A549 (cell line): Measurements from ENCODE around the gene TUBB6. TPM values are rescaled to one million over a fixed set of nuclear protein-coding genes. Genes with fewer than 3 reads are reported as not detected.

Source experiments
- ATAC-seq, 2 experiments: fragments of 200-7000 bp in 1 of 2; fragments of >200 bp in 1 of 2; cut with Nextera tagmentation in 1 of 2; cut with Tn5 transposase in 1 of 2; 3 replicates each; pipeline versions ENCODE4 v1.8.0 to v1.9.1; 2018 to 2020; ENCODE audit warnings: mild to moderate bottlenecking in 1 of 2, moderate library complexity in 1 of 2
- CTCF ChIA-PET: fragments of 300-600 bp; sonication (Branson Sonifier 250); formaldehyde crosslinking; extraction: SDS; loops from one replicate; lab custom pipeline; 2021; ENCODE audit warnings: antibody characterized with exemption, inconsistent platforms; lab: Yijun Ruan, JAX
- POLR2A ChIA-PET: fragments of 350-600 bp; formaldehyde crosslinking; extraction: SDS; loops from one replicate; lab custom pipeline; 2021; ENCODE audit warnings: antibody characterized with exemption, inconsistent platforms; lab: Yijun Ruan, JAX
- DNase-seq, 2 experiments: peaks; one replicate each; pipeline versions ENCODE4 v3.0.0 to v3.0.0-alpha.2; 2011 to 2016; ENCODE audit warnings: low read depth in 1 of 2, low spot score in 1 of 2
- FAIRE-seq: peaks from 2 replicates; lab custom pipeline; 2011; peaks lifted over from hg19 to GRCh38; lab: Jason Lieb, UNC
- H3K27ac ChIP-seq, 2 experiments: fragments of >200 bp; sonication (Bioruptor Twin); formaldehyde crosslinking; 3 replicates each; pipeline ENCODE4 v1.5.1; 2016 to 2017
- H3K4me1 ChIP-seq: fragments of >200 bp; sonication (Bioruptor Twin); formaldehyde crosslinking; 3 replicates; pipeline ENCODE4 v1.6.1; 2016
- H3K4me2 ChIP-seq: fragments of >200 bp; sonication (Bioruptor Twin); formaldehyde crosslinking; 3 replicates; pipeline ENCODE4 v1.6.1; 2016
- H3K4me3 ChIP-seq: fragments of >200 bp; sonication (Bioruptor Twin); formaldehyde crosslinking; 3 replicates; pipeline ENCODE4 v1.5.1; 2016
- H3K9me3 ChIP-seq: fragments of >200 bp; sonication (Bioruptor Twin); formaldehyde crosslinking; 3 replicates; pipeline ENCODE4 v1.6.1; 2016
- CBX2 ChIP-seq: fragments of 200-600 bp; sonication (generic); IDR thresholded peaks from 2 replicates; pipeline ENCODE4 v1.6.1; 2016; ENCODE audit warnings: low read depth, mild to moderate bottlenecking, borderline replicate concordance
- CBX8 ChIP-seq: fragments of 200-600 bp; sonication (generic); IDR thresholded peaks from 2 replicates; pipeline ENCODE4 v1.6.1; 2016
- EP300 ChIP-seq, 2 experiments: fragments of >200 bp; sonication (Bioruptor Twin); formaldehyde crosslinking; IDR thresholded peaks; 2 replicates in 1 of 2; 3 replicates in 1 of 2; pipeline ENCODE4 v1.6.1; 2016 to 2017
- HOXB13 ChIP-seq: fragments of 250-450 bp; sonication (Bioruptor Pico); IDR thresholded peaks from 2 replicates; pipeline ENCODE4 v1.5.0; 2020; ENCODE audit warnings: low read depth, mild to moderate bottlenecking, moderate library complexity
- JUN ChIP-seq, 2 experiments: fragments of >200 bp; sonication (Bioruptor Twin); formaldehyde crosslinking; IDR thresholded peaks; 2 replicates in 1 of 2; 3 replicates in 1 of 2; pipeline ENCODE4 v1.6.1; 2016 to 2017
- JUNB ChIP-seq: fragments of >200 bp; sonication (Bioruptor Twin); formaldehyde crosslinking; IDR thresholded peaks from 2 replicates; pipeline ENCODE4 v1.6.1; 2016
- KDM1A ChIP-seq: fragments of 200-600 bp; sonication (generic); IDR thresholded peaks from 2 replicates; pipeline ENCODE4 v1.6.1; 2016; ENCODE audit warnings: low read depth, mild to moderate bottlenecking
- MAFK ChIP-seq: fragments of 450-650 bp; IDR thresholded peaks from 2 replicates; pipeline ENCODE4 v1.6.1; 2014; ENCODE audit not compliant: partially characterized antibody
- MAZ ChIP-seq: fragments of 150-350 bp; IDR thresholded peaks from 2 replicates; pipeline ENCODE4 v1.6.1; 2014; ENCODE audit warnings: antibody characterized with exemption, low read depth, low read length, borderline replicate concordance
- MYC ChIP-seq: IDR thresholded peaks from 2 replicates; pipeline ENCODE4 v1.6.1; 2012; ENCODE audit warnings: mild to moderate bottlenecking, inconsistent platforms, low read length, improper control_type of control experiment, borderline replicate concordance
- NFE2L2 ChIP-seq: fragments of 150-350 bp; conservative IDR thresholded peaks from 2 replicates; pipeline ENCODE4 v1.6.1; 2014; ENCODE audit warnings: low read length
- NPAS2 ChIP-seq: fragments of 250-450 bp; sonication (Bioruptor Pico); IDR thresholded peaks from 2 replicates; pipeline ENCODE4 v1.8.0; 2022; ENCODE audit warnings: mild to moderate bottlenecking, moderate library complexity, borderline replicate concordance
- POLR2AphosphoS2 ChIP-seq: conservative IDR thresholded peaks from 2 replicates; pipeline ENCODE4 v1.6.1; 2012; ENCODE audit warnings: low read length, improper control_type of control experiment, inconsistent platforms
- RAD21 ChIP-seq, 2 experiments: fragments of >200 bp in 1 of 2; sonication (Bioruptor Twin) in 1 of 2; formaldehyde crosslinking in 1 of 2; IDR thresholded peaks in 1 of 2; conservative IDR thresholded peaks in 1 of 2; 2 replicates in 1 of 2; 3 replicates in 1 of 2; pipeline ENCODE4 v1.6.1; 2012 to 2018; ENCODE audit warnings: inconsistent platforms in 1 of 2
- RCOR1 ChIP-seq: fragments of 150-350 bp; IDR thresholded peaks from 2 replicates; pipeline ENCODE4 v1.6.1; 2014; ENCODE audit warnings: antibody characterized with exemption, low read length, low read depth
- RNF2 ChIP-seq: fragments of 200-600 bp; sonication (generic); IDR thresholded peaks from 2 replicates; pipeline ENCODE4 v1.6.1; 2016; ENCODE audit warnings: low read depth, mild to moderate bottlenecking, antibody characterized with exemption, moderate library complexity, borderline replicate concordance
- SMC3 ChIP-seq: fragments of >200 bp; sonication (Bioruptor Twin); formaldehyde crosslinking; IDR thresholded peaks from 3 replicates; pipeline ENCODE4 v1.6.1; 2018; ENCODE audit warnings: inconsistent platforms
- SREBF2 ChIP-seq: fragments of 450-650 bp; IDR thresholded peaks from 2 replicates; pipeline ENCODE4 v1.6.1; 2014; ENCODE audit warnings: mild to moderate bottlenecking, moderate library complexity
- ZC3H11A ChIP-seq: fragments of 450-650 bp; IDR thresholded peaks from 2 replicates; pipeline ENCODE4 v1.6.1; 2014; ENCODE audit warnings: antibody characterized with exemption, mild to moderate bottlenecking
- ZFP36 ChIP-seq: fragments of 450-650 bp; IDR thresholded peaks from 2 replicates; pipeline ENCODE4 v1.6.1; 2014; ENCODE audit warnings: borderline replicate concordance; ENCODE audit not compliant: partially characterized antibody
- ZSCAN20 ChIP-seq: fragments of 250-450 bp; sonication (Bioruptor Pico); IDR thresholded peaks from 2 replicates; pipeline ENCODE4 v1.8.0; 2022; ENCODE audit warnings: mild to moderate bottlenecking, moderate library complexity
- WGBS: methylation state at CpG from one replicate; pipeline ENCODE4 v1.1.6; 2017; ENCODE audit errors: missing lambda C conversion rate; 5-methylcytosine and 5-hydroxymethylcytosine counted together
- polyA plus RNA-seq, 4 experiments: library from polyadenylated mRNA; depleted of rRNA in 3 of 4; stranded (reverse); fragments of >200 nt; fragmentation: RNase III in 1 of 4; extraction: RNeasy Plus Mini Kit Qiagen cat#74134 plus additional on column Dnase treatment in 1 of 4; gene quantifications; 2 replicates in 3 of 4; 3 replicates in 1 of 4; pipeline ENCODE4 v1.2.3, GENCODE V29; 2011 to 2017
- TF ChIP-seq, protein P1 (sequence below): IDR thresholded peaks from 2 replicates; pipeline ENCODE4 v1.6.1; 2012
- TF ChIP-seq, protein P2 (sequence below): fragments of 250-450 bp; sonication (Bioruptor Pico); IDR thresholded peaks from 2 replicates; pipeline ENCODE4 v1.5.0; 2021; ENCODE audit warnings: mild to moderate bottlenecking, moderate library complexity, borderline replicate concordance
- TF ChIP-seq, protein P3 (sequence below): fragments of >200 bp; sonication (Bioruptor Twin); formaldehyde crosslinking; IDR thresholded peaks from 3 replicates; pipeline ENCODE4 v1.6.1; 2016
- TF ChIP-seq, protein P4 (sequence below): fragments of >200 bp; sonication (Bioruptor Twin); formaldehyde crosslinking; IDR thresholded peaks from 2 replicates; pipeline ENCODE4 v1.6.1; 2016

The TUBB6 gene
- polyA plus RNA-seq, 2 of the 4 experiments (the other 2 are of a cell fraction): 88.5 to 235 TPM

DNA sequence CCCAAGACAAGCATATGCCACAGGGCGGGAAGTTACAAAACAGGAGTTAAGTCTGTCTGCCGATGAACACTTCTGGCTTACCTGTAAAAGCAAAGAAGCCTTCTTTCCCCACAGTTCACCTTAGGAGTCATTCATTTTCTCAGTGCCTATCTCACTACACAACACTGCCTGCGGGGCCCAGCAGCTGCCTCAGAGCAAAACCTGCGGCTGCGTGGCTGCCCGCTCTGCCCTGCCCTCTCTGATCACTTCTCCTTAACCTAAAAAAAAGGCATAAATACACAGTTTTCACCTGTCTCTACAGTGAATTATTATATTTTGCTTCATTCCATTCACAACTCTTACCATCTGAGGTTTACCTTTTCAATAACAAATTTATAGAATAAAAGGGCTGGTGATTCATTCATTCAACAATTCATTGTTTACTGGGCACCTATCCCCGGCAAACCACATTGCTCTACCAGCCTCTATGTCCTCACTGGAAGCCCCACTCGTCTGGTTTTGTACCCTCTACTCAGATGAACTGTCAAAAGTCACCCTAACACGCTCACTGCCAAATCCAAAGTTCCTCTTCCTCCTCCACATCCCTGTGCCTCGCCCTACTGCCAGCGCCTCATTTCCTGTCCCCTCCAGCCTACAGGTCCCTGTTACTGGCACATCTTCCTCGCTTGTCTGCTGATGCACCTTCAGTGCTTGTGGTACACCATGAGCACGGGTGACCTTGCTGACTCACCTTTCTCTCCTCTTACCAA is 37.6 kb downstream of the TUBB6 start (continued):
- TF ChIP-seq EP300 (IDR thresholded peaks at IDR 0.05): no peak
- TF ChIP-seq SREBF2: no peak

DNA sequence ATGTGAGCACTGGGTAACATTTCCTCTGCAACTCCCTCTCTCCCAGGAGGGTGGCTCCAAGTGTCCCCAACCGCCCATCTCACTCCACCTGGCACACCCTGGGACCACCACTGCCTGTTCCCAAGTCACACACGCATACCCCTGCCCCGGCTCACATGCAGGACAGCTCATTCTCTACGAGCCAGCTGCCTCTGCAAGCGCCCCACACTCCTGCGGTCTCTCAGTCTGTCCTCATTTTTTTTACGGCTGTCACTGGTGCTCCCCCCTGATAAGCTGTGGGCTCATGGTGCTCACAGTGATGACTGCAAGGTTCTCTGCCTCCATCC is 38.2 kb downstream of the TUBB6 start:
- no peak overlapping the region for H3K4me2 ChIP-seq
- FAIRE-seq (no peak), ATAC-seq (0 out of 6 replicates have a peak, but pooled peaks of 1 of the 2 experiments have one; percentile 30), DNase-seq (no peak)
- no peak overlapping the region for H3K27ac ChIP-seq
- TF ChIP-seq JUN (IDR thresholded peaks at IDR 0.05) (no peak), POLR2AphosphoS2 (no peak), MAZ (no peak)
- H3K4me1 ChIP-seq: no peaks in the 10 kb centered on the region
- WGBS: 96% methylated on average over 7 of the region's 7 CpGs
- ChIA-PET CTCF (no interaction called here), POLR2A (no interaction called here)
- no peaks in the 10 kb centered on the region for H3K9me3 ChIP-seq
- H3K4me3 ChIP-seq: no peak overlapping the region

DNA sequence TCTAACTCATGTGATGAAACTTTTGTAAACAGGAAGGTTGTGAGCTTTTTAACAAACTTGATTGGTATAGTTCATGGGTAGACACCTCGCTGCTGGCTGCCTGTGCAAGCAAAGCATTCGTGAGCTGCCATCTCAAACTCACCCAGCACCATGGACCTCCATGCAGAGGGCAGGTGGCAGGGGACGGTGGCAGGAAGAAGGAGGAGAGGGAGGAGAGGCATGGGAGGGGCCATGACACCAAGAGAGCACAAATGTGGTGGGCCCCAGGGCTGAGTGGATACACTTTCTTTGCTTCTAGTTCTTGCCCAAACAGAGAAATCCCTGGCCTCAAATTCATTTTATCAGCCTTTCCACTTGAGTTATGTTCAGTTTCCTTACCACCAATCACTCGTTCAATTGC is 39.9 kb downstream of the TUBB6 start:
- CTCF ChIA-PET: no interaction called here

DNA sequence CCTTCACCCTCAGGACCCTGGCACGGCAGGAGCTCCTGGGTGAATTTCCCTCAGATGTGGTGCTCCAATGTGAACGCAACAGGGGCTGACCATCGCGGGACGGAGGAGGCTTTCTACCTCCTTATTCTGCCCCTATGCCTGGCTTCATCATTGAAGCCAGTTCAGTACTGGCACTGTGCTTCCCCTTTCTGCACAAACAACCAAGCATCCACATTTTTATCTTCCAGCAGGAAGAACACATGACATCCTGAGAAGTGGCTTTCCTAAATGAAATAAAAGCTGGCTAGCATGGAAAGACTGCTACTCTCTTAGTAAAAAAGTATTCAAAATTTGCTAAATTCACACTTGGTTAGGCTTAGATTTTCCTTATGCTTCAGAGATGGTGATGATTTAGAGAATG is 44.1 kb downstream of the TUBB6 start:
- CTCF ChIA-PET: interaction anchor here (0.9 to 1.2 kb wide), 2 partner anchors 24 to 40 kb away, joined by 4 to 5 read pairs; no protein-coding TSS in a partner anchor
- POLR2A ChIA-PET: interaction anchor here (1.6 kb wide), 1 partner anchor 25 kb away, joined by 4 read pairs; no protein-coding TSS in a partner anchor

More for the DNA sequence above, 39.9 kb downstream of the TUBB6 start:
- no peaks in the 10 kb centered on the region for H3K9me3 ChIP-seq
- no peaks in the 10 kb centered on the region for H3K4me1 ChIP-seq
- DNase-seq (no peak), ATAC-seq (no peak), FAIRE-seq (no peak)
- no peak overlapping the region for H3K4me3 ChIP-seq
- H3K27ac ChIP-seq: no peak overlapping the region
- 91% methylated on average over 4 of the region's 4 CpGs for WGBS
- POLR2A ChIA-PET: no interaction called here
- no peak overlapping the region for H3K4me2 ChIP-seq
- TF ChIP-seq NFE2L2: no peak
- TF ChIP-seq POLR2AphosphoS2: no peak
- TF ChIP-seq ZSCAN20 (CRISPR knock-in tag): no peak

DNA sequence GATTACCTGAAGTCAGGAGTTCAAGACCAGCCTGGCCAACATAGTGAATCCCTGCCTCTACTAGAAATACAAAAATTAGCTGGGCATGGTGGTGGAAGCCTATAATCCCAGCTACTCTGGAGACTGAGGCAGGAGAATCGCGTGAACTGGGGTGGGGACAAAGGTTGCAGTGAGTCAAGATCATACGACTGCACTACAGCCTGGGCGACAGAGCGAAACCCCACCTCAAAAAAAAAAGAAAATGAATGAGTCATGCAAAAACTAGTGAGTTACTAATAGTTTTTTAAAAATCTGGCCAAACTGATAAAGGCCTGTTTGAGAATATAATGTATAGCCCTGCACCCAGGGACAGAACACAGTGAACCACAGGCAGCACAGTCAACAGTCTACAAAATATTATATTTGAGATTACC is 51.5 kb downstream of the TUBB6 start:
- H3K27ac ChIP-seq: no peak overlapping the region
- WGBS: 83% methylated on average over 5 of the region's 5 CpGs
- H3K9me3 ChIP-seq: no peaks in the 10 kb centered on the region
- no peak overlapping the region for H3K4me3 ChIP-seq
- FAIRE-seq: no peak
- CTCF ChIA-PET: no interaction called here
- ATAC-seq: no peak
- H3K4me1 ChIP-seq: no peaks in the 10 kb centered on the region
- no peak for DNase-seq
- no peak overlapping the region for H3K4me2 ChIP-seq
- POLR2A ChIA-PET: no interaction called here
- TF ChIP-seq RNF2: no peak
- TF ChIP-seq JUNB: no peak
- no peak for TF ChIP-seq MAFK
- TF ChIP-seq NPAS2: no peak
- TF ChIP-seq RAD21 (conservative IDR thresholded peaks at IDR 0.05 in 1 of 2, IDR thresholded peaks at IDR 0.05 in 1 of 2): no peak
- TF ChIP-seq HOXB13 (CRISPR knock-in tag): no peak
- no peak for TF ChIP-seq RCOR1
- TF ChIP-seq MAZ: no peak
- TF ChIP-seq ZSCAN20 (CRISPR knock-in tag): no peak
- TF ChIP-seq MYC: no peak
- TF ChIP-seq, protein P1, sequence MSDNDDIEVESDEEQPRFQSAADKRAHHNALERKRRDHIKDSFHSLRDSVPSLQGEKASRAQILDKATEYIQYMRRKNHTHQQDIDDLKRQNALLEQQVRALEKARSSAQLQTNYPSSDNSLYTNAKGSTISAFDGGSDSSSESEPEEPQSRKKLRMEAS: no peak
- no peak for TF ChIP-seq SMC3
- TF ChIP-seq NFE2L2: no peak
- TF ChIP-seq, protein P2, sequence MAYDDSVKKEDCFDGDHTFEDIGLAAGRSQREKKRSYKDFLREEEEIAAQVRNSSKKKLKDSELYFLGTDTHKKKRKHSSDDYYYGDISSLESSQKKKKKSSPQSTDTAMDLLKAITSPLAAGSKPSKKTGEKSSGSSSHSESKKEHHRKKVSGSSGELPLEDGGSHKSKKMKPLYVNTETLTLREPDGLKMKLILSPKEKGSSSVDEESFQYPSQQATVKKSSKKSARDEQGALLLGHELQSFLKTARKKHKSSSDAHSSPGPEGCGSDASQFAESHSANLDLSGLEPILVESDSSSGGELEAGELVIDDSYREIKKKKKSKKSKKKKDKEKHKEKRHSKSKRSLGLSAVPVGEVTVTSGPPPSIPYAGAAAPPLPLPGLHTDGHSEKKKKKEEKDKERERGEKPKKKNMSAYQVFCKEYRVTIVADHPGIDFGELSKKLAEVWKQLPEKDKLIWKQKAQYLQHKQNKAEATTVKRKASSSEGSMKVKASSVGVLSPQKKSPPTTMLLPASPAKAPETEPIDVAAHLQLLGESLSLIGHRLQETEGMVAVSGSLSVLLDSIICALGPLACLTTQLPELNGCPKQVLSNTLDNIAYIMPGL (CRISPR knock-in tag): no peak
- TF ChIP-seq KDM1A: no peak

More for the DNA sequence above, 44.1 kb downstream of the TUBB6 start:
- Histone ChIP-seq H3K27ac (no peak overlapping the region), H3K4me2 (no peak overlapping the region), H3K4me1 (no peaks in the 10 kb centered on the region), H3K9me3 (no peaks in the 10 kb centered on the region), H3K4me3 (no peak overlapping the region)
- 96% methylated on average over 5 of the region's 5 CpGs for WGBS
- ATAC-seq (no peak), DNase-seq (no peak), FAIRE-seq (no peak)
- TF ChIP-seq CBX2: no peak
- TF ChIP-seq, protein P1: no peak
- no peak for TF ChIP-seq POLR2AphosphoS2
- TF ChIP-seq MAFK: no peak
- TF ChIP-seq, protein P3, sequence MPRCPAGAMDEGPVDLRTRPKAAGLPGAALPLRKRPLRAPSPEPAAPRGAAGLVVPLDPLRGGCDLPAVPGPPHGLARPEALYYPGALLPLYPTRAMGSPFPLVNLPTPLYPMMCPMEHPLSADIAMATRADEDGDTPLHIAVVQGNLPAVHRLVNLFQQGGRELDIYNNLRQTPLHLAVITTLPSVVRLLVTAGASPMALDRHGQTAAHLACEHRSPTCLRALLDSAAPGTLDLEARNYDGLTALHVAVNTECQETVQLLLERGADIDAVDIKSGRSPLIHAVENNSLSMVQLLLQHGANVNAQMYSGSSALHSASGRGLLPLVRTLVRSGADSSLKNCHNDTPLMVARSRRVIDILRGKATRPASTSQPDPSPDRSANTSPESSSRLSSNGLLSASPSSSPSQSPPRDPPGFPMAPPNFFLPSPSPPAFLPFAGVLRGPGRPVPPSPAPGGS: no peak
- no peak for TF ChIP-seq ZFP36
- no peak for TF ChIP-seq CBX8
- no peak for TF ChIP-seq ZC3H11A
- TF ChIP-seq, protein P4, sequence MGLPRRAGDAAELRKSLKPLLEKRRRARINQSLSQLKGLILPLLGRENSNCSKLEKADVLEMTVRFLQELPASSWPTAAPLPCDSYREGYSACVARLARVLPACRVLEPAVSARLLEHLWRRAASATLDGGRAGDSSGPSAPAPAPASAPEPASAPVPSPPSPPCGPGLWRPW: no peak
